GM12864 (cell line): ENCODE measurements around the gene TWIST1.

Experiments
- DNase-seq: peaks from one replicate; pipeline ENCODE4 v3.0.0-alpha.2; 2011; ENCODE audit warnings: low read depth
- H3K4me3 ChIP-seq: 2 replicates; pipeline ENCODE4 v1.5.1; 2011; ENCODE audit warnings: mild to moderate bottlenecking, low read depth, low read length, control low read depth
- TF ChIP-seq, protein P1 (sequence below): IDR thresholded peaks from 2 replicates; pipeline ENCODE4 v1.5.1; 2011; ENCODE audit warnings: low read depth, mild to moderate bottlenecking, moderate library complexity, low read length, control low read depth, inconsistent platforms; ENCODE audit errors: missing control alignments

The TWIST1 gene

DNA sequence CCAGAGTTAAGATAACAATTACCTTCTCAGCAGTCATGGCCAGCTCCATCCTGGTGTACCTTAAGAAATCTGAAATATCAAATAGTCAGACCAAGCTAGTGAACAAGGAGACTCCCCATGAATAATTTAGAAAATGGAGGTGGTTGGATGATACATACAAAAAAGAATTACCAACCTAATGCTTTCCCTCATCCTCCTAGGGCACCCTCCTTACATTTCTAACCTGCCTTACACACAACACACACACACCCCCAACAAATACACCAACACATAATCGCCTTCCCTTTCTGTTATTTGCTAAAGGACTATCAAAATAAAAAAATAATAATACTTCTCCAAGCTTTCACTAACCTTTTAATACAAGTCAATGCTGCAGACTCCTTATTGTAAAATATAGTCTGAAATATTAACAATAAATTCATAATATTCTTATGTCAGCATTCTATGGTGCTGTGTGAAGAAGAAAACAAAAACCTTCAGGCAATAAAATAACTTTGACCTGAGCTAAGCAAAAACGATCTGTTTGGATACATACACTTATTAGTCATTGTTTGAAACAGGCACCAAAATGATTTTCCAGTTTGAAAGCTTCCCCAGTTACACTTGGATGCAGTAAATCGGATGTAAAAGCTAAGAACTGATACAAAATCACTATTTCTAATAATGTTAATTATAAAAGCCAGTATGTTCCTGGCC, 3.4 kb downstream of the TWIST1 start:
- no peak overlapping the region for H3K4me3 ChIP-seq
- DNase-seq, result no peak
- TF ChIP-seq, protein P1, sequence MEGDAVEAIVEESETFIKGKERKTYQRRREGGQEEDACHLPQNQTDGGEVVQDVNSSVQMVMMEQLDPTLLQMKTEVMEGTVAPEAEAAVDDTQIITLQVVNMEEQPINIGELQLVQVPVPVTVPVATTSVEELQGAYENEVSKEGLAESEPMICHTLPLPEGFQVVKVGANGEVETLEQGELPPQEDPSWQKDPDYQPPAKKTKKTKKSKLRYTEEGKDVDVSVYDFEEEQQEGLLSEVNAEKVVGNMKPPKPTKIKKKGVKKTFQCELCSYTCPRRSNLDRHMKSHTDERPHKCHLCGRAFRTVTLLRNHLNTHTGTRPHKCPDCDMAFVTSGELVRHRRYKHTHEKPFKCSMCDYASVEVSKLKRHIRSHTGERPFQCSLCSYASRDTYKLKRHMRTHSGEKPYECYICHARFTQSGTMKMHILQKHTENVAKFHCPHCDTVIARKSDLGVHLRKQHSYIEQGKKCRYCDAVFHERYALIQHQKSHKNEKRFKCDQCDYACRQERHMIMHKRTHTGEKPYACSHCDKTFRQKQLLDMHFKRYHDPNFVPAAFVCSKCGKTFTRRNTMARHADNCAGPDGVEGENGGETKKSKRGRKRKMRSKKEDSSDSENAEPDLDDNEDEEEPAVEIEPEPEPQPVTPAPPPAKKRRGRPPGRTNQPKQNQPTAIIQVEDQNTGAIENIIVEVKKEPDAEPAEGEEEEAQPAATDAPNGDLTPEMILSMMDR, result no peak

DNA sequence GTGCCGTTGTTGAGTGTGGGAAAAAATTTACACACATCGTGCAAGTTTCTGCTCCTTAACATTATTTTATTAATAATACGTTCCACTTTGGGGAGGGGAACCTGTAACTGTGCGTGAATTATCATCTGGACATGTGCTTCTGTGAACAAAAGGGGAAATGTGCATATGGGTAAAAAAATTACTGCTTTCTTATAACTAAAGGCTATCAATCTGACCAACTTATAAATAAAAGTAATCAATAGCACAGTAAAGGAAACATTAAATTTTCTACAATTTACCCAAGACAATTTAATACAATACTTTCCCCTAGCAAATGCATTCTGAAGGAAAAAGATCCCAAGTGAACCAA, 4.5 kb downstream of the TWIST1 start:
- TF ChIP-seq, protein P1, result no peak
- DNase-seq, result no peak
- H3K4me3 ChIP-seq, result no peak overlapping the region

DNA sequence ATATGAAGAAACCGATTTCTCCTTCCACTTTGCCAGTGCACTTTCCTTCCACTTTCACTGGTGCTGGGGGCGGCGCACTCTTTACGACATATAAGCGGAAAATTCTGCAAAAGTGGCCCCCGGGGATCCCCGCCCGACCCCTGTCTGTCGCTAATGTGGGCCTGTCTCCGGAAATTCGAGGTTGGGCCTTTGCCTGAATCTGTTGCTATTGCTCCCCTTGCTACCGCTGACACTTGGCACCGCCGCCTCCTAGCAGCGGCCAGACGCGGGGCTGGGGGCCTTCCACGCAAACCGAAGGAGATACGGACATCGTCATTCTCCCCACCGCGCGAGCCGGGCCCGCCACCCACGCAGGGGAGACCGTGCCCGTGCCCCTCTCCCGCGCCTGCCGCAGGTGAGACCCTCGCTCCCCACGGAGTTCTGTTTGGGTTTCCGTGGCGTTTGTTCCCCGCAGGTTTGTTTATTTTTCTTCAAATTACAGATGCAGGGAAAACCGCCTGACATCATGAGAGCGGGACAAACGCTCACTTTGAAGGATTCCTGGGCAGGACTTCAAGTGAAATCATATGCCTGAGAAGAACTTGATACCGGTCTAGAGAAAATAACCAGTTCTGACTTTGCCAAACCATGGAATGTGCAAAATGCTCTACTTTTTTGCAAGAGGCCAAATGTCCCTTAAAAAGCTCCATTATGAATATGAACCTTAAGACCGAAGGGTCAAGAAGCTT, 5.0 kb downstream of the TWIST1 start:
- no peak overlapping the region for H3K4me3 ChIP-seq
- TF ChIP-seq, protein P1, result no peak
- no peak for DNase-seq

DNA sequence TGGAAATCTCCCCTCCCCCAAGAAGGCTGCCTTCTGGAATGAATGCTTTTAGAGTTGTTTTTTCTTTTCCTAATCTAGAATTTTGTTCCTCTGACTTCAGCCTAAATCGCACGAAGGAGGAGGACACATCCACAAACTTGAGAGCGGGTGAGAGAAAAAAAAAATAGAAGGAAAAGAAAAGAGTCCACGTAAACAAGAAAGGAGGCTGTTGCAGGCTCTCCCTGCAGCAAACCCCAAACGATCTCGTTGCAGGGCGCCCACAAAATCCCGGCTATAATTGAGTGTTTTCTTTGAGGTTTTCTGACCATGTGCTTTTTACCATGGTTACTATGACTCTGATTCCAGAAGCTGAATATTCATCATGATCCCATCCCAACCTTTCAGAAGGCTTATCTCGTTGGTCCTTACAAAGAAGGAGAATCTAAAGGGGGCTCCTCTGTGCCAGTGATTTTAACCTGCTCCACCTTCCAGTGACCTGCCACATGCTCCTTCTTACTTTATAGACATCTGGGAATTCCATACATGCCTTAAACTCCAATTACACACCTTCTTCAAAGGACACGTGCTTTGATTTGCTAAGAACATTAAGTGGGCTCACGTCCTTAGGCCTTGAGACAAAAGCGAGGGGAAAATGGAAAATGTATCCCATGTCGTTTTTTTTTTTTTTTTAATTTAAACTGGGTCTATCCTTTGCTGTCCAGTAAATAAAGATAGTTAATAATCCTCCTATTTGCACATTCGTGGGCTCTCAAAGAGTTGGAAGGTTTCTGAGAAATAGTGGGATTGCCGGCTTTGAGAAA, 5.8 kb downstream of the TWIST1 start:
- TF ChIP-seq, protein P1, result no peak
- H3K4me3 ChIP-seq, result no peak overlapping the region
- DNase-seq, result no peak

DNA sequence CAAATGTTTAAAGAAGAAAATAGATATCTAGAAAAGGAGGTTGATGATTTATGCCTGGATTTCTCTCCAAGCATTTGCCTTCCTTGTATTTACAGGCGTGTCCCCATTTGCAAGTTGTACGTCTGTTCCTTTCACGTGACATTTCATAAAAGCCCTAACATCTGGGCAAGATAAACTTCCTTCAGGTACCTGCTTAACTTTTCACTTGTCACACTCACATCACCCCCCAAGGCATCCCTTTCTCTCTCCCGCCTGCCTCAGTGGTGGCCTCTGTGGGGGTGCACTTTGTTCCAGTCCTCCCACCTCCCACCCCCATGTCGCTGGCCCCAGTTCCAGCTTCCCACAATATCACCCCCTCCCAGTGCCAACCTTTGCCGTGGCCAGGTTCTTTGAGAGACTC, 6.7 kb downstream of the TWIST1 start:
- TF ChIP-seq, protein P1, result no peak
- DNase-seq, result no peak
- H3K4me3 ChIP-seq, result no peak overlapping the region

DNA sequence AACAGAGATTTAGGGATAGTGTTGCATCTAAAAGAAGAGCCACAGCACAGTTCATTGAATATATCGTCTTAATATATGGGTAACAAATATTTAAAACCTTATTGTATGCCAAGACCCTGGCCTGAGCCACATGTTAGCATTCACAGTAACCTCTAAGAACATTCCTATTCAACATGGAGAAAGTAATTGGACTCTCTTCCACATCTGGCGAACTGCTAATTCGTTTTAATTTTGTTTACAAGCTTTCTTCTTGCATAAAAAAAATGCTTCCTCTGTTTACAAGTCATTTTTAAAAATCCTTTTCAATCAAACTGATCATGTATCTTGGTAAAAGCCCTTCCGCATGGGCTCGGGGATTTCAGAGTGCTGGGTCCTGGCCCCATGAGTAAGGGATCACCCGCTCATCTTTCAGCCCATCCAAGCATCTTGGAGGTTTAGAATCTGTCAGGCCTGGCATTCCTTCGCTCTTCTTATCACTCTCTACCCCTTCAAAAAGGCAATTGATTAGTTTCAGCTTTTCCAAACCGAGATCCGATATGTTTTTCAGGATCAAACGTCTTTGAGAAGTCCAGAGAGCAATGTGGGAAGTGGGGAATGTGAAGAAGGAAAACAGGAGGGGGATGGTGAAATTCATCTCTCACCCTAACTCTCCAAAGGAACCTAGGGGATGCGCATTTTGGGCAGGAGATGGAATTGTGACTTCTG, 7.3 kb downstream of the TWIST1 start:
- TF ChIP-seq, protein P1, result no peak
- no peak overlapping the region for H3K4me3 ChIP-seq
- DNase-seq, result no peak
